ENCODE results near the gene ENTREP3.

- TF ChIP-seq EZH2phosphoT487 (IDR thresholded peaks at IDR 0.05; ENCODE audit: low read depth, severe bottlenecking, unreplicated experiment) (no peak), CTCF (IDR thresholded peaks at IDR 0.05; ENCODE audit: poor library complexity) (no peak)
Measured at GRCh38 chr1:155200920-155201319, 54.4 kb downstream of the ENTREP3 start.
